GM21723 (cell line): ENCODE results near the gene COL5A1.

ENCODE experiments used
- ATAC-seq: cut with Tn5 transposase; IDR thresholded peaks from one replicate; pipeline ENCODE4 v1.9.1; 2021; ENCODE audit warnings: mild to moderate bottlenecking, moderate library complexity; ENCODE audit not compliant: unreplicated experiment

Gene COL5A1

GRCh38 chr9:134809826-134810225, 168.2 kb downstream of the COL5A1 start:
- no peak for ATAC-seq

DNA sequence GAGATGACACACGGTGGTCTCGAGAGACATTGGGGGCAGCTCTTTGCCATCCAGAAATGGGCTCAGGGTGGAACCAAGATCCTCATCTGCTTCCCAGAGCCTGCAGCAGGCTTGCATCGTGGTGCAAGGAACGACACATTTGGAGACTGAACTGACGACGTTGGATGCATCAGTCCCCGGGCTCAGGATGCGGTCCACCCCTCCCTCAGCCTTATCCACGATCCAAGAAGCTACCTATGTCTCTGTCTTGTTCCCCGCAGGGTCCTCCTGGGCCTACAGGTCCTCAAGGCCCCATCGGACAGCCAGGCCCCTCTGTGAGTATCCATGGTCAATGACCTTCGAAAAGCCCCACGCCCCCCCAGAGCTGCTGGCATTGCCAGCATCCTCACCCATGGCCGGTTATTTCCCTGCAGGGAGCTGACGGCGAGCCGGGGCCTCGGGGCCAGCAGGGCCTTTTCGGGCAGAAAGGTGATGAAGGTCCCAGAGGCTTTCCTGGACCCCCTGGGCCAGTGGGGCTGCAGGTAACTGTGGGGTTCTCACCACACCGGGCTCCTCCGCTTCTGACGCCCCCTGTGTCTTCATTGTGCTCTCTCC, 169.6 kb downstream of the COL5A1 start:
- ATAC-seq: no peak

- ATAC-seq: no peak
These were observed 170.2 kb downstream of the COL5A1 start for GRCh38 chr9:134811673-134812342.

DNA sequence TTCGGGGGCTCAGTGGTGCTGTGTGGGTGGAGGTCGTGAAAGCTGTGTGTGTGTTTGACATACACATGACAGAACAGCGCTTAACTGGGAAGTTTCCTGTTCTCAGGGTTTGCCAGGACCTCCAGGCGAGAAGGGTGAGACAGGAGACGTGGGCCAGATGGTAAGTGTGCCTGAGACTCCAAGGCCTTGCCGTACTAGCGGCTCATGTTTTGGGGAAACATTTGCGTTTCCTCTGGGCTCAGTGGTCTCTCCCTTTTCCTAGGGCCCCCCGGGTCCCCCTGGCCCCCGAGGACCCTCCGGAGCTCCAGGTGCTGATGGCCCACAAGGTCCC, 170.7 kb downstream of the COL5A1 start:
- no peak for ATAC-seq

DNA sequence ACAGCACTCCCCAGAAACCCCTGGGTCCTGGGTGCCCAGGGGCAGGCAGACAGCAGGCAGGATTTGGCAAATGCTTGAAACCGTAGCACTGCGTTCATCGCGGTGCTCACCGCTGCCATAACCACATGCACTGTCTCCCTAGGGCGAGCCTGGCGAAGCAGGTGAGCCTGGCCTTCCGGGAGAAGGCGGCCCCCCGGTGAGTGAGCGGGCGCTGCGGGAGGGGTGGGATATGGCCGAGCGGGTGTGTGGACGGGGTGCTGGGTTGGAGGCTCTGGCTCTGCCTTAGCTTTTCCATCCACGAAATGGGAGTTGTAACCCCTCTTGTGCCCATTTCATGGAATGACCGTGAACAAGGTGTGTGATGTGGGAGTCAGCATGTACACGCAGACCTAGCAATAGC, 172.2 kb downstream of the COL5A1 start:
- no peak for ATAC-seq

GRCh38 chr9:134814598-134815215, 173.1 kb downstream of the COL5A1 start:
- no peak for ATAC-seq

- ATAC-seq: no peak
These were observed 174.0 kb downstream of the COL5A1 start for GRCh38 chr9:134815435-134816214.

DNA sequence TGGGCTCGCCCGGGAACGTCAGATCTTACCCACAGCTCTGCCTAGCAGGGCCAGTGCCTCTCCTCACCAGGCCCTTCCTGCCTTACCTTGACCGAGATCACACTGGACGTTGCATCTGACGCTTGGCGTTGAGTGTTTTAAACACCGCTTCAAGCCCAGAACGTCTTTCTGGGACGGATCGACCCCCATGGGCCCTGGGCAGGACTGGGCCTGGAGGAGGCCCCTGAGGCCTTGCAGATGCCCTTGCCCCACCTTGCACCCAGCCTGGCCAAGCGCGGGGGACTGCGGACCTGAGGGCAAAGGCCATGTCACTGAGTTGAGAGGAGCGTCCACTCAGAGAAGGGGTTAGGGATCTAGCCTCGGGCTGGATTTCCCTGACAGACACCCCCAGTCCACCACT, 174.7 kb downstream of the COL5A1 start:
- ATAC-seq: no peak

DNA sequence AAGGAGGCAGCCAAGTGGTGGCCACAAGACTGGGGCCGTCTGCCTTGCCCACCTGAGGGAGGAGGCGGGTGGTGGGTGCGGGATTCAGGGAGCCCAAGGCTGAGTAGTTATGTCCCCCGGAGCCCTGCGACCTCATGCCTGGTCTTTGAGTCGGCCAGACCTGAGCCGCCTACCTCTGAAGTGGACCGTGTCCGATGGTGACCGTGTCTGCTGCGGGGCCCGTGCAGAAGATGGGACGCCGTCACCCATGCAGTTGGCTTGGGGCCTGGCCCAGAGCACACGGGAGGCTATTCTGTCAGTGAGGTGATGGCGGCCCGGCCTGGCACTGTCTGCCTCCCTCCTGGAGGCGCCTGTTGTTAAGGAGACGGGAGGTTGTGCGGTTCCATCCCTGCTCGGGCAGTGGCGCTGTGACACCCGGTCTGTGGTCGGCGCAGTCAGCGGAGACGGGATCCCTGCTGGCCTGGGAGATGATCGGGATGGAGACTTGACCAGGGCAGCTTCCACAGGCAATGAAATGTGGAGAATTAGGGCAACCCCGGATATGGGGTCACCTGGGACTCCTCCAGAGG, 176.5 kb downstream of the COL5A1 start:
- no peak for ATAC-seq

DNA sequence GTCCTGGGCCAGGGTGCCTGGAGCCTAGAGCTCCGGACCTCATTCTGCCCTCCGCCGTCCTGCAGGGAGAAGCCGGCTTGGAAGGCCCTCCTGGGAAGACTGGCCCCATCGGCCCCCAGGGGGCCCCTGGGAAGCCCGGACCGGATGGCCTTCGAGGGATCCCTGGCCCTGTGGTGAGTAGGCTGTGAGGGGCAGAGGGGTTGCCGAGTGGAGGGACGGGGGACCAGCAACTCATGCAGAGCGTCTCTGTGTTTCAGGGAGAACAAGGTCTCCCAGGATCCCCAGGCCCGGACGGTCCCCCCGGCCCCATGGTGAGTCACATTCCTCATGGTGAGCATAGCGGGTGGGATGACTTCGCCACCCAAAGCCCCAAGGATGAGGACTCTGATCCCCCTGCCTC, 177.0 kb downstream of the COL5A1 start:
- ATAC-seq: no peak

DNA sequence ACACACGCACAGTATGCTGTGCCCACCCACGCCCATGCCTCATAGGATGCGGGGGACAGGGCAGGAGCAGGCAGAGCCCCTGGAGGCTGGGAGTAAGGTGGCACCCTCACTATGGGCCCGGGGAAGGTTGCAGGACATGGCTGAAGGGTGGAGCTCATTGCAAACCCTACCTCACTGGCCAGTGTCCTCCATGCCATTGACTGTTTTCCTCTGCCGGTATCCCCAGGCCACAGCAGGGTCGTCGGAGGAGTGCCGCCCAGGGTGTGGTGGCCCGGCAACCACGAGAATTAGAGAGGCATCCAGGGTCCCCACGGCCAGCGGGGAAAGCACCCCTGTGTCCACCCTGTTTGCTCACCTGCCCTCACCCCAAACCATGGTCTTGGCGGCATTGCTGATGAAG, 179.3 kb downstream of the COL5A1 start:
- no peak for ATAC-seq

- no peak for ATAC-seq
These were observed 180.9 kb downstream of the COL5A1 start for GRCh38 chr9:134822541-134822940.

DNA sequence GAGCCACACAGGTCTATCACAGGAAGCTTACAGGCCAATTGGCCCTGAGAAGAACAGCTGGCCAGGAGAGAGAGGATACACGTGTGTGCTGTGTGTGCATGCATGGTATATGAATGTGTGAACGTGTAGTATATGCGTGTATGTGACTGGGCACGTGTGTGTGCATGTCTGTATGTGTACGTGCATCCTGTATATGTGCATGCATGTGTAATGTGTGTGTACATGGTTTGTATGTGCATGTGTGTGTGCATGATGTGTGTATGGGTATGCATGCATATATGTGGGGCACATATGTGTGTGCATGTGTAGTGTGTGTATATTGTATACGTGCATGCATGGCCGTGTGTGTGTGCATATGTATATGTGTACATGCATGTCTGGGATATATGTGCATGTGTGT, 182.0 kb downstream of the COL5A1 start:
- ATAC-seq: no peak

- ATAC-seq: no peak
These were observed 183.0 kb downstream of the COL5A1 start for GRCh38 chr9:134824583-134824982.

- ATAC-seq: no peak
These were observed 183.4 kb downstream of the COL5A1 start for GRCh38 chr9:134825025-134825424.

GRCh38 chr9:134826336-134827285, 185.0 kb downstream of the COL5A1 start:
- ATAC-seq: no peak

- ATAC-seq: no peak
These were observed 186.0 kb downstream of the COL5A1 start for GRCh38 chr9:134827559-134827958.

GRCh38 chr9:134827993-134828392, 186.4 kb downstream of the COL5A1 start:
- no peak for ATAC-seq

- no peak for ATAC-seq
These were observed 187.3 kb downstream of the COL5A1 start for GRCh38 chr9:134828892-134829291.

- no peak for ATAC-seq
These were observed 187.8 kb downstream of the COL5A1 start for GRCh38 chr9:134829356-134829937.
